Measurements from ENCODE around the gene XRCC1. TPM values are rescaled to one million over a fixed set of nuclear protein-coding genes. Genes with fewer than 3 reads are reported as not detected.
A peak's percentile ranks its signal among the peaks of the same experiment; 100 is the strongest.
"Not testable (repeated sequence)": the region's sequence is repeated elsewhere in the genome, so short reads cannot be mapped to it uniquely, and the experiment has no call there.

The XRCC1 gene
- total and polyA plus RNA-seq, 10 of the 15 experiments (the other 5 are each of a cell fraction or from before 2014, with no cell fraction given): 2.0 to 51.1 (median 33.7) TPM

DNA sequence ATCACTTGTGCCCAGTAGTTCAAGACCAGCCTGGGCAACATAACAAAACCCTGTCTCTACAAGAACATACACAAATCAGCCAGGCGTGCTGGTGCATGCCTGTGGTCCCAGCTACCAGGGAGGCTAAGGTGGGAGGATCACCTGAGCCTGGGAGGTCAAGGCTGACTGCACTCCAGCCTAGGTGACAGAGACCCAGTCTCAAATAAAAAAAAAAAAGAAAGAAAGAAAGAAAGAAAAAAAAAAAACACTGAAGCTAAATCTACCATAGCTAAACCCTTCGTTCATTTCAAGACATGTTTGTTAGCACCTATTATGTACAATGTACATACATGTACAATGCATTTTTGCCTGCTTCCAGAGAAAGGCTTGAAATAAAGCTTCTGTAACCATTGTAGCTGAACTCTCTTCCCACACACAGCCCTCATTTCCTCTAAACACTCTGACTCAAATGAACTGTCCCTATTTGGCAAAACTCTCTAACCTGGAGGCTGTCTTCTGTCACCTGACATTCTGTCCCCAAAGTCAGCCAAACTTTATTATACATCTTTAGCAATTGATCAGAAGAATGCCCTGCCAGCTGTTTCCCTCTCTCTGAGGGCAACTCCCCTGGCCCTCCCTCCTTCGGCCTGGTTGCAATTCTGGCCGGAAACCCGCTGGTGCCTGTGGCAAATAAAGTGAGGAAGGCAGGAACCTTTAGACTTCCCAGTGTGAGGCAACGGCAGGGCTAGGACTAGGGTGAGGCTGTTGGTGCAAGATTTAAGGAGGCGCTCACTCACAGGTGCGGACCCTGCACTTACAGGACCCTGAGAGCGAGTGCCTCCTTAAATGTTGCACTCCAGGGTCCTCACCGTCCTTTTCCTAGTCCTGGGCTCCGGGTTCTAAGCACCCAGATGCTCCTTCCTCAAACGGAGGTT is 50.1 kb downstream of the XRCC1 start (continued):
- peak; percentile 54; the same call in 1 of the 2 replicates for TF ChIP-seq SPI1 (IDR thresholded peaks at IDR 0.05; ENCODE audit: borderline replicate concordance, insufficient read depth, low read depth, low read length)
- no peak for TF ChIP-seq ZZZ3 (IDR thresholded peaks at IDR 0.05; ENCODE audit: control insufficient read depth, insufficient read length, low read depth)
- TF ChIP-seq SRF (IDR thresholded peaks at IDR 0.05; ENCODE audit: low read depth in 2 of 2, low read length in 2 of 2): peak; percentile 22 to 92; a peak in 2 of 4 replicates
- no peak for TF ChIP-seq YBX1 (IDR thresholded peaks at IDR 0.05)
- 0 out of 2 replicates have a peak, but pooled peaks have one; percentile 45 for TF ChIP-seq GATAD2B (conservative IDR thresholded peaks at IDR 0.05; ENCODE audit: low read depth)
- no peak for TF ChIP-seq EED (IDR thresholded peaks at IDR 0.05; ENCODE audit: low read depth)
- TF ChIP-seq PAX8 (IDR thresholded peaks at IDR 0.05): peak; percentile 51; the same call in 1 of the 2 replicates
- TF ChIP-seq HDAC2 (IDR thresholded peaks at IDR 0.05): no peak
- 0 out of 2 replicates have a peak, but pooled peaks have one; percentile 21 for TF ChIP-seq CREM (IDR thresholded peaks at IDR 0.05; ENCODE audit: low read depth)
- TF ChIP-seq IKZF2 (IDR thresholded peaks at IDR 0.05): peak; percentile 25 to 47; a peak in 2 of 4 replicates
- peak; percentile 67 for TF ChIP-seq IKZF1 (conservative IDR thresholded peaks at IDR 0.05)
- TF ChIP-seq, protein P1, sequence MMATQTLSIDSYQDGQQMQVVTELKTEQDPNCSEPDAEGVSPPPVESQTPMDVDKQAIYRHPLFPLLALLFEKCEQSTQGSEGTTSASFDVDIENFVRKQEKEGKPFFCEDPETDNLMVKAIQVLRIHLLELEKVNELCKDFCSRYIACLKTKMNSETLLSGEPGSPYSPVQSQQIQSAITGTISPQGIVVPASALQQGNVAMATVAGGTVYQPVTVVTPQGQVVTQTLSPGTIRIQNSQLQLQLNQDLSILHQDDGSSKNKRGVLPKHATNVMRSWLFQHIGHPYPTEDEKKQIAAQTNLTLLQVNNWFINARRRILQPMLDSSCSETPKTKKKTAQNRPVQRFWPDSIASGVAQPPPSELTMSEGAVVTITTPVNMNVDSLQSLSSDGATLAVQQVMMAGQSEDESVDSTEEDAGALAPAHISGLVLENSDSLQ (IDR thresholded peaks at IDR 0.05): peak; percentile 35; the same call in 1 of the 2 replicates
- no peak for TF ChIP-seq ZSCAN29 (IDR thresholded peaks at IDR 0.05)
- TF ChIP-seq, protein P2, sequence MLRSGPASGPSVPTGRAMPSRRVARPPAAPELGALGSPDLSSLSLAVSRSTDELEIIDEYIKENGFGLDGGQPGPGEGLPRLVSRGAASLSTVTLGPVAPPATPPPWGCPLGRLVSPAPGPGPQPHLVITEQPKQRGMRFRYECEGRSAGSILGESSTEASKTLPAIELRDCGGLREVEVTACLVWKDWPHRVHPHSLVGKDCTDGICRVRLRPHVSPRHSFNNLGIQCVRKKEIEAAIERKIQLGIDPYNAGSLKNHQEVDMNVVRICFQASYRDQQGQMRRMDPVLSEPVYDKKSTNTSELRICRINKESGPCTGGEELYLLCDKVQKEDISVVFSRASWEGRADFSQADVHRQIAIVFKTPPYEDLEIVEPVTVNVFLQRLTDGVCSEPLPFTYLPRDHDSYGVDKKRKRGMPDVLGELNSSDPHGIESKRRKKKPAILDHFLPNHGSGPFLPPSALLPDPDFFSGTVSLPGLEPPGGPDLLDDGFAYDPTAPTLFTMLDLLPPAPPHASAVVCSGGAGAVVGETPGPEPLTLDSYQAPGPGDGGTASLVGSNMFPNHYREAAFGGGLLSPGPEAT (IDR thresholded peaks at IDR 0.05; ENCODE audit: low read depth): peak; percentile 80
- TF ChIP-seq ATF7 (IDR thresholded peaks at IDR 0.05; ENCODE audit: low read depth): no peak
- no peak for TF ChIP-seq TCF12 (IDR thresholded peaks at IDR 0.05; ENCODE audit: low read depth, low read length)
- TF ChIP-seq STAT1 (conservative IDR thresholded peaks at IDR 0.05): no peak

DNA sequence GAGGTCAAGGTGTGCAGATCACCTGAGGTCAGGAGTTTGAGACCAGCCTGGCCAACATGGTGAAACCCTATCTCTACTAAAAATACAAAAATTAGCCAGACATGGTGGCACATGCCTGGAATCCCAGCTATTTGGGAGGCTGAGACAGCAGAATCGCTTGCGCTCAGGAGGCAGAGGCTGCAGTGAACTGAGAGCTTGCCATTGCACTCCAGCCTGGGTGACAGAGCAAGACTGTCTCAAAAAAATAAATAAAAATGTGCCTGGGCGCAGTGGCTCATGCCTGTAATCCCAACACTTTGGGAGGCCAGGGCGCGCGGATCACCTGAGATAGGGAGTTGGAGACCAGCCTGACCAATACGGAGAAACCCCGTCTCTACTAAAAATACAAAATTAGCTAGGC is 51.6 kb downstream of the XRCC1 start:
- DNase-seq (ENCODE audit: low read depth, low spot score); H3K4me2 ChIP-seq (ENCODE audit: control insufficient read depth, insufficient read depth); ATAC-seq; H3K9ac ChIP-seq (ENCODE audit: control insufficient read depth, insufficient read depth, low read length); FAIRE-seq; H3K27me3 ChIP-seq (replicated peaks in 1 of 2; ENCODE audit: control insufficient read depth in 2 of 2, insufficient read depth in 2 of 2, low read length in 1 of 2); intact Hi-C loops (cut with micrococcal nuclease; ENCODE audit: unreplicated experiment); H3K27ac ChIP-seq (ENCODE audit: control insufficient read depth, insufficient read depth); H3K4me3 ChIP-seq; H3K4me1 ChIP-seq (ENCODE audit: control insufficient read depth, insufficient read depth, low read length); BruUV-seq (replicated peaks); H3K9me3 ChIP-seq (replicated peaks; ENCODE audit: control insufficient read depth, insufficient read depth, low read length); H2AFZ ChIP-seq (ENCODE audit: control insufficient read depth, low read depth, low read length); H3K36me3 ChIP-seq (ENCODE audit: control insufficient read depth in 2 of 2, insufficient read depth in 2 of 2, low read length in 1 of 2); H4K20me1 ChIP-seq (ENCODE audit: control insufficient read depth, insufficient read depth): not testable (repeated sequence)
- H3K79me2 ChIP-seq (ENCODE audit: control insufficient read depth, insufficient read depth, low read length): peaks cover 12% of the 10 kb centered on the region
- POLR2A ChIA-PET: interaction anchor here (0.6 kb wide), 1 partner anchor 1985 kb away, joined by 4 read pairs; no protein-coding TSS in a partner anchor
- in situ Hi-C loops (cut with MboI): loop anchor here (5.0 kb wide), 1 partner anchor 76 kb away; no protein-coding TSS in a partner anchor
- 100% methylated on average over 8 of the region's 8 CpGs for WGBS (ENCODE audit: insufficient coverage, insufficient replicate concordance, low lambda C conversion rate, missing lambda C conversion rate)
- CTCF ChIA-PET: interaction anchor here (2.8 to 9.3 kb wide), 3 partner anchors 19 to 92 kb away, joined by 9 to 393 read pairs (median 11); partner anchors contain the start of gene PHLDB3
- SMC1A ChIA-PET (ENCODE audit: uncharacterized antibody, unreplicated experiment): interaction anchor here (3.3 to 3.4 kb wide), 2 partner anchors 19 to 76 kb away, joined by 11 to 22 read pairs; partner anchors contain the start of gene PHLDB3
- RAD21 ChIA-PET (ENCODE audit: unreplicated experiment): interaction anchor here (1.7 to 3.3 kb wide), 2 partner anchors 71 to 145 kb away, joined by 5 to 29 read pairs; partner anchors contain the start of genes IRGQ and ZNF576

Measured in GM12878 (cell line).